Stimulated activated naive CD8-positive, alpha-beta T cell treated with anti-CD3 and anti-CD28 coated beads, Interleukin-15, amount 100 ng/mL, for 72 hours (primary cell): ENCODE measurements around the gene CALML3.

ENCODE experiments used
- ATAC-seq: fragments of 150-1000 bp; cut with Tn5 transposase; 2 replicates; pipeline ENCODE4 v1.10.0; 2021; ENCODE audit warnings: mild to moderate bottlenecking, moderate library complexity
- DNase-seq, 2 donors: peaks; one replicate each; pipeline ENCODE4 v3.0.0; 2021 to 2022
- H3K27ac Mint-ChIP-seq, 2 donors: one replicate each; pipeline ENCODE4 v1.8.0; 2022; ENCODE audit warnings: mild to moderate bottlenecking in 2 of 2, mixed read lengths in 2 of 2, moderate library complexity in 2 of 2
- H3K27me3 Mint-ChIP-seq: one replicate; pipeline ENCODE4 v1.8.0; 2022; ENCODE audit warnings: mixed read lengths
- H3K4me1 Mint-ChIP-seq: one replicate; pipeline ENCODE4 v1.8.0; 2022; ENCODE audit warnings: mild to moderate bottlenecking, mixed read lengths
- H3K4me3 Mint-ChIP-seq, 2 donors: one replicate each; pipeline ENCODE4 v1.8.0; 2022; ENCODE audit warnings: mild to moderate bottlenecking in 2 of 2, mixed read lengths in 2 of 2, moderate library complexity in 1 of 2
- H3K9me3 Mint-ChIP-seq, 2 donors: one replicate each; pipeline ENCODE4 v1.8.0; 2022; ENCODE audit warnings: mixed read lengths in 2 of 2

CALML3 gene

GRCh38 chr10:5536486-5537081 is 11.8 kb downstream of the CALML3 start:
- DNase-seq: no peak
- no peak for ATAC-seq
- H3K4me3 Mint-ChIP-seq: no peak overlapping the region
- peaks cover 6% of the 10 kb centered on the region for H3K27me3 Mint-ChIP-seq
- peaks cover 0 to 3% of the 10 kb centered on the region in 2 donors for H3K9me3 Mint-ChIP-seq
- no peaks in the 10 kb centered on the region for H3K4me1 Mint-ChIP-seq
- H3K27ac Mint-ChIP-seq: no peak overlapping the region

GRCh38 chr10:5537684-5538083 is 12.9 kb downstream of the CALML3 start:
- no peak for DNase-seq
- Mint-ChIP-seq H3K27me3 (peaks cover 6% of the 10 kb centered on the region), H3K4me3 (no peak overlapping the region), H3K9me3 (peaks cover 8% of the 10 kb centered on the region in 2 donors), H3K27ac (no peak overlapping the region), H3K4me1 (no peaks in the 10 kb centered on the region)
- no peak for ATAC-seq

GRCh38 chr10:5538446-5538845 is 13.7 kb downstream of the CALML3 start:
- Mint-ChIP-seq H3K27ac (no peak overlapping the region), H3K9me3 (peaks cover 8 to 12% of the 10 kb centered on the region in 2 donors), H3K4me1 (no peaks in the 10 kb centered on the region), H3K4me3 (no peak overlapping the region), H3K27me3 (peaks cover 6% of the 10 kb centered on the region)
- ATAC-seq (no peak), DNase-seq (no peak)

- peaks cover 6% of the 10 kb centered on the region for H3K27me3 Mint-ChIP-seq
- no peak for ATAC-seq
- H3K4me1 Mint-ChIP-seq: no peaks in the 10 kb centered on the region
- DNase-seq: no peak
- H3K27ac Mint-ChIP-seq: no peak overlapping the region
- H3K4me3 Mint-ChIP-seq: no peak overlapping the region
- peaks cover 10 to 12% of the 10 kb centered on the region in 2 donors for H3K9me3 Mint-ChIP-seq
Measured at GRCh38 chr10:5538892-5539651, 14.3 kb downstream of the CALML3 start.

- H3K4me1 Mint-ChIP-seq: no peaks in the 10 kb centered on the region
- peaks cover 12 to 16% of the 10 kb centered on the region in 2 donors for H3K9me3 Mint-ChIP-seq
- ATAC-seq (no peak), DNase-seq (no peak)
- peaks cover 6% of the 10 kb centered on the region for H3K27me3 Mint-ChIP-seq
- no peak overlapping the region for H3K27ac Mint-ChIP-seq
- no peak overlapping the region for H3K4me3 Mint-ChIP-seq
Measured at GRCh38 chr10:5540080-5540479, 15.3 kb downstream of the CALML3 start.

GRCh38 chr10:5540891-5541290 is 16.1 kb downstream of the CALML3 start:
- H3K4me1 Mint-ChIP-seq: no peaks in the 10 kb centered on the region
- ATAC-seq: no peak
- H3K27me3 Mint-ChIP-seq: peaks cover 6% of the 10 kb centered on the region
- H3K9me3 Mint-ChIP-seq: peaks cover 12 to 16% of the 10 kb centered on the region in 2 donors
- no peak overlapping the region for H3K27ac Mint-ChIP-seq
- DNase-seq: no peak
- H3K4me3 Mint-ChIP-seq: no peak overlapping the region

- H3K9me3 Mint-ChIP-seq: peaks cover 12 to 16% of the 10 kb centered on the region in 2 donors
- H3K4me1 Mint-ChIP-seq: no peaks in the 10 kb centered on the region
- no peak for ATAC-seq
Measured at GRCh38 chr10:5542100-5542499, 17.3 kb downstream of the CALML3 start.

GRCh38 chr10:5543623-5544022 is 18.9 kb downstream of the CALML3 start:
- DNase-seq: no peak
- Mint-ChIP-seq H3K9me3 (peaks cover 12 to 16% of the 10 kb centered on the region in 2 donors), H3K27ac (no peak overlapping the region), H3K4me3 (no peak overlapping the region), H3K4me1 (no peaks in the 10 kb centered on the region), H3K27me3 (peaks cover 15% of the 10 kb centered on the region)
- ATAC-seq: no peak

More at GRCh38 chr10:5542100-5542499, 17.3 kb downstream of the CALML3 start:
- no peak overlapping the region for H3K4me3 Mint-ChIP-seq
- H3K27ac Mint-ChIP-seq: no peak overlapping the region
- DNase-seq: no peak
- peaks cover 15% of the 10 kb centered on the region for H3K27me3 Mint-ChIP-seq

GRCh38 chr10:5544216-5544805 is 19.6 kb downstream of the CALML3 start:
- no peak overlapping the region for H3K27ac Mint-ChIP-seq
- no peak overlapping the region for H3K4me3 Mint-ChIP-seq
- peaks cover 10% of the 10 kb centered on the region for H3K27me3 Mint-ChIP-seq
- H3K4me1 Mint-ChIP-seq: no peaks in the 10 kb centered on the region
- H3K9me3 Mint-ChIP-seq: peaks cover 12 to 16% of the 10 kb centered on the region in 2 donors
- no peak for ATAC-seq
- no peak for DNase-seq

- Mint-ChIP-seq H3K27me3 (peaks cover 10% of the 10 kb centered on the region), H3K9me3 (peaks cover 12 to 16% of the 10 kb centered on the region in 2 donors)
Measured at GRCh38 chr10:5545011-5545410, 20.2 kb downstream of the CALML3 start.

GRCh38 chr10:5545426-5545777 is 20.6 kb downstream of the CALML3 start:
- Mint-ChIP-seq H3K4me3 (no peak overlapping the region), H3K4me1 (peaks cover 5% of the 10 kb centered on the region), H3K9me3 (peaks cover 12 to 16% of the 10 kb centered on the region in 2 donors), H3K27ac (no peak overlapping the region), H3K27me3 (peaks cover 10% of the 10 kb centered on the region)
- ATAC-seq: no peak
- no peak for DNase-seq

More at GRCh38 chr10:5545011-5545410, 20.2 kb downstream of the CALML3 start:
- Mint-ChIP-seq H3K4me1 (peaks cover 2% of the 10 kb centered on the region), H3K27ac (no peak overlapping the region), H3K4me3 (no peak overlapping the region)
- DNase-seq (no peak), ATAC-seq (no peak)

- Mint-ChIP-seq H3K27ac (peak overlapping the region in 1 of 2 donors; percentile 74), H3K27me3 (peaks cover 10% of the 10 kb centered on the region), H3K9me3 (peaks cover 9 to 16% of the 10 kb centered on the region in 2 donors), H3K4me1 (peaks cover 12% of the 10 kb centered on the region), H3K4me3 (no peak overlapping the region)
- no peak for ATAC-seq
- DNase-seq: no peak
Measured at GRCh38 chr10:5545778-5546710, 21.3 kb downstream of the CALML3 start.

- Mint-ChIP-seq H3K9me3 (peaks cover 5 to 11% of the 10 kb centered on the region in 2 donors), H3K4me3 (no peak overlapping the region), H3K27me3 (peaks cover 10% of the 10 kb centered on the region), H3K27ac (peak overlapping the region in 1 of 2 donors; percentile 74), H3K4me1 (peaks cover 22% of the 10 kb centered on the region)
- no peak for DNase-seq
- no peak for ATAC-seq
Measured at GRCh38 chr10:5546891-5547680, 22.3 kb downstream of the CALML3 start.

- Mint-ChIP-seq H3K27ac (no peak overlapping the region), H3K4me1 (peaks cover 27% of the 10 kb centered on the region), H3K27me3 (peaks cover 10% of the 10 kb centered on the region), H3K4me3 (no peak overlapping the region), H3K9me3 (peaks cover 4 to 8% of the 10 kb centered on the region in 2 donors)
- ATAC-seq (no peak), DNase-seq (no peak)
Measured at GRCh38 chr10:5547681-5547930, 22.8 kb downstream of the CALML3 start.
